ENCODE measurements around the gene ADAMTS18.
A peak's percentile ranks its signal among the peaks of the same experiment; 100 is the strongest.
"Not testable (repeated sequence)": the region's sequence is repeated elsewhere in the genome, so short reads cannot be mapped to it uniquely, and the experiment has no call there.

Gene ADAMTS18

GRCh38 chr16:77276661-77277060 lies 158.2 kb downstream of the ADAMTS18 start:
- no peak for DNase-seq

DNA sequence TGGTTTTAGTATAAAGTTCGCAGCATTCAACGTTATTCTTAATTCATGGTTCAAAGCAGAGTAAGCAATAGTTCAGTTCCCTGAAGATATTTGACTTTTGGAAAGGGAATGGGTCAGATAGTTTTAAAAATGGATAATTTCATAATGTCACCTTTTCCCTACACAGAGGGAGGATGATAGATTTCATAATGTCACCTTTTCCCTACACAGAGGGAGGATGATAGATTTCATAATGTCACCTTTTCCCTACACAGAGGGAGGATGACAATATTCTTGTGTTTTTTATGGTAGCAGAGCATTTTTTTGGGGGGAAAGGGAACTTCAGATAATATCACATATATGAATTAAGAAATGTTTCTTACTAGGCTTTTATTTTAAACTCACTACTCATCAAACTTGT lies 159.5 kb downstream of the ADAMTS18 start:
- DNase-seq: not testable (repeated sequence)

DNA sequence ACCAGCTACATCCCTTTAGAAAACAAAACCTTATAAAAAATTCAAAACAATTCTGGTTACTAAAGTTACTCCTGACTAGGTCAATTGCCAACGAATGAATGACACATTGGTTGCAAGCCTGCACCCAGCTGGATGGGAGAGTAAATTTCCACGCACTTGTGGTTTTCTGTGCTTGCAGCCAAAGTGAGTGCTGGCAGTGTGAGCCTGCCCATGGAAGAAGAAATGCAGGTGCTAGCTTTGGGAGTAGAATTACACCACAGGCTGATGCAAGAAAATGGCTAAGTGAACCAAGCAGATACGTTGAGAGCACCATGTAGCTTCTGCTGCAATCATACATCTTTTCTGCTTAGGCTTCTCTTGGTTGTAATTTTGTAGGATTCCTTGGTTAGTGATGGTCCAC lies 161.0 kb downstream of the ADAMTS18 start:
- DNase-seq: no peak

- no peak for DNase-seq
These were observed 163.1 kb downstream of the ADAMTS18 start for GRCh38 chr16:77271532-77272426.

- DNase-seq: not testable (repeated sequence)
These were observed 168.6 kb downstream of the ADAMTS18 start for GRCh38 chr16:77266185-77266584.

- DNase-seq: no peak
These were observed 171.9 kb downstream of the ADAMTS18 start for GRCh38 chr16:77262971-77263370.

- DNase-seq: no peak
These were observed 184.4 kb downstream of the ADAMTS18 start for GRCh38 chr16:77250400-77250799.

- no peak for DNase-seq
These were observed 188.7 kb downstream of the ADAMTS18 start for GRCh38 chr16:77246150-77246549.

DNA sequence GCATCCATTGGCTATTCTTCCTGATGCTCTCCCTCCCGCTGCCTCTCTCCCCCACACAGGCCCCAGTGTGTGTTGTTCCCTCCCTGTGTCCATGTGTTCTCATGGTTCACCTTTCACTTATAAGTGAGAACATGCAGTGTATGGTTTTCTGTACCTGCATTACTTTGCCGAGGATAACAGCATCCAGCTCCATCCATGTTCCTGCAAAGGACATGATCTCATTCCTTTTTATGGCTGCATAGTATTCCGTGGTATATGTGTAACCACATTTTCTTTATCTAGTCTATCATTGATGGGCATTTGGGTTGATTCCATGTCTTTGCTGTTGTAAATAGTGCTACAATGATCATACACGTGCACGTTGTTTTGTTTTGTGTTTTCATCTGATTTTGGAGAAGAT lies 192.4 kb downstream of the ADAMTS18 start:
- not testable (repeated sequence) for DNase-seq

DNA sequence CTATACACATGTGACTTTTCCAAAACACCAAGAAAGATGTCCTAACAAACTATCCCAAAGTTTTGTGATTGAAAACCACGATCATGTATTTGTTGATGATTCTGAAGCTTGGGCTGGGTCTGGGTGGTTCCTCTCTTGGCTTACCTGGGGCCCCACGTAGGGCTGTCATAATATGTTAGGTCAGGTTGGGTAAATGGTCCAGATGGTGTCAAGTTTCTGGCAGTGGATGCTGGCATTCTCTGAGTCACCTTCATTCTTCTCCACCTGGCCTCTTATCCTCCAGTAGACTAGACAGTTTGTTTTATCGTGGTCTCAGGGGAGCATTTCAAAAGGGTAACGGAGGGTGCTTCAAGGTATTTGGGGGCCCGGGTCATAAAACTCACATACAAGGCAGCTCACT lies 196.2 kb downstream of the ADAMTS18 start:
- DNase-seq: no peak

DNA sequence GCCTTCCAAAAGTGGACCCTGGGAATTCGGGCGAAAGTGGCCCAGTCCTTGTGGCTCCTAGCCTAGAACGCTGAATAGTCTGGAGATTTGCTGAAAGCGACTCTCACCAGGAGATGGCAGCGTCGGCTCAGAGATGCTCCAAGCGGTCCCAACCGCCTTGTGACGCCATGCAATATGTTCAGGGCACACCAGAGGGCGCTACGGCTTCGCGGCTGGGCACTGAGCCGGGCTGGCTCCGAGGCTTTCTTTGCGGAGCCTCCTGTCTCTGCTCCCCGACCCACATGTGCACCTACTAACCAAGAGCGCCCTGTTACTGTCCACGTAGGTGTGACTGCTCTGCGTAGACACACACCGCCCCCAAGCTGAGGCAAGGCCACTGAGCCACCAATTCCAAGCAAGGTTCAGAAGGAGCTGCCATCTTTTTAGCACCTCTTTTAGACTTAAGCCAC lies 198.7 kb downstream of the ADAMTS18 start:
- DNase-seq: peak; percentile 91

GRCh38 chr16:77234611-77235010 lies 200.2 kb downstream of the ADAMTS18 start:
- DNase-seq: no peak

DNA sequence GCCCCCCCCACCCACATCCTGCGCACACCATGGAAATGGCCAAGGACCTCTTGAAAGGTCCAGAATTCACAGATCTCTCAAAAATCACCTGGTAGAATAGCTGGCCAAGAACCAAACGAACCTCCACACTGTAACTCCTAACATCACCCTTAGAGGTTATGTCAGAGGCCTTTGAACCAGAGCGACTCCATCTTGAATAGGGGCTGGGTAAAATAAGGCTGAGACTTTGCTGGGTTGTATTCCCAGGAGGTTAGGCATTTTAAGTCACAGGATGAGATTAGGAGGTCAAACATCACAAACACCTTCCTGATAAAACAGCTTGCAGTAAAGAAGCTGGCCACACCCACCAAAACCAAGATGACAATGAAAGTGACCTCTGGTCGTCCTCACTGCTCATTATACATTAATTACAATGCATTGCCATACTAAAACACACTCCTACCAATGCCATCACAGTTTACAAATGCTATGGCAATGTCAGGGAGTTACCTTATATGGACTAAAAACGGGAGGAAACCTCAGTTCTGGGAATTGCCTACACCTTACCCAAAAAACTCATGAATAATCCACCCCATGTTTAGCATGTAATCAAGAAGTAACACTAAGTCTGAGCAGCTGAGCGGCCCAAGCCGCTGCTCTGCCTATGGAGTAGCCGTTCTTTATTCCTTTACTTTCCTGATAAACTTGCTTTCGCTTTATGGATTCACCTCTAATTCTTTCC lies 200.9 kb downstream of the ADAMTS18 start:
- DNase-seq: no peak

All from stimulated activated CD4-positive, alpha-beta T cell treated with anti-CD3 and anti-CD28 coated beads, Interleukin-2, amount 100 ng/mL, for 24 hours (primary cell).